Activated naive CD8-positive, alpha-beta T cell treated with anti-CD3 and anti-CD28 coated beads, Interleukin-2, amount 50 U/mL, for 16 hours (primary cell): Measurements from ENCODE around the gene ZGRF1.
"Not testable (repeated sequence)": the region's sequence is repeated elsewhere in the genome, so short reads cannot be mapped to it uniquely, and the experiment has no call there.

ENCODE experiments used
- DNase-seq: peaks from one replicate; pipeline ENCODE4 v3.0.0-alpha.2; 2020; ENCODE audit warnings: low read depth, low spot score

The ZGRF1 gene

GRCh38 chr4:112644595-112645535, 8.2 kb upstream of the ZGRF1 start:
- DNase-seq = not testable (repeated sequence)

- no peak for DNase-seq
Measured at GRCh38 chr4:112642526-112642925, 5.8 kb upstream of the ZGRF1 start.

- no peak for DNase-seq
Measured at GRCh38 chr4:112637552-112637866, 800 bp upstream of the ZGRF1 start.

- no peak for DNase-seq
Measured at GRCh38 chr4:112633477-112634235, 3.1 kb downstream of the ZGRF1 start.

- no peak for DNase-seq
Measured at GRCh38 chr4:112626228-112626627, 10.5 kb downstream of the ZGRF1 start.

- DNase-seq = no peak
Measured at GRCh38 chr4:112616984-112617383, 19.7 kb downstream of the ZGRF1 start.

GRCh38 chr4:112612814-112613213, 23.9 kb downstream of the ZGRF1 start:
- not testable (repeated sequence) for DNase-seq

GRCh38 chr4:112604589-112604988, 32.1 kb downstream of the ZGRF1 start:
- DNase-seq = peak; percentile 2

- no peak for DNase-seq
Measured at GRCh38 chr4:112594993-112595392, 41.7 kb downstream of the ZGRF1 start.

GRCh38 chr4:112593438-112594133, 43.1 kb downstream of the ZGRF1 start:
- DNase-seq = no peak

GRCh38 chr4:112592717-112593116, 44.0 kb downstream of the ZGRF1 start:
- DNase-seq = no peak

GRCh38 chr4:112591593-112591992, 45.1 kb downstream of the ZGRF1 start:
- DNase-seq = no peak

- DNase-seq = no peak
Measured at GRCh38 chr4:112589206-112589605, 47.5 kb downstream of the ZGRF1 start.

- DNase-seq = no peak
Measured at GRCh38 chr4:112585977-112586736, 50.6 kb downstream of the ZGRF1 start.

- no peak for DNase-seq
Measured at GRCh38 chr4:112567536-112567935, 69.2 kb downstream of the ZGRF1 start.

GRCh38 chr4:112564706-112565270, 71.9 kb downstream of the ZGRF1 start:
- DNase-seq = no peak

- no peak for DNase-seq
Measured at GRCh38 chr4:112563431-112564200, 73.1 kb downstream of the ZGRF1 start.

GRCh38 chr4:112562254-112562879, 74.3 kb downstream of the ZGRF1 start:
- DNase-seq = no peak

GRCh38 chr4:112560084-112560483, 76.6 kb downstream of the ZGRF1 start:
- DNase-seq = no peak

- DNase-seq = no peak
Measured at GRCh38 chr4:112559053-112559452, 77.7 kb downstream of the ZGRF1 start.
